RKO (cell line): ENCODE results near the gene PSMB11.

Experiments used
- DNase-seq: peaks from one replicate; pipeline ENCODE4 v3.0.0-alpha.2; 2016; ENCODE audit warnings: low spot score

PSMB11 gene

GRCh38 chr14:23058654-23059504 lies 16.9 kb downstream of the PSMB11 start:
- no peak for DNase-seq

GRCh38 chr14:23060536-23061260 lies 18.7 kb downstream of the PSMB11 start:
- no peak for DNase-seq

GRCh38 chr14:23062002-23062401 lies 20.0 kb downstream of the PSMB11 start:
- DNase-seq, result peak; percentile 86

DNA sequence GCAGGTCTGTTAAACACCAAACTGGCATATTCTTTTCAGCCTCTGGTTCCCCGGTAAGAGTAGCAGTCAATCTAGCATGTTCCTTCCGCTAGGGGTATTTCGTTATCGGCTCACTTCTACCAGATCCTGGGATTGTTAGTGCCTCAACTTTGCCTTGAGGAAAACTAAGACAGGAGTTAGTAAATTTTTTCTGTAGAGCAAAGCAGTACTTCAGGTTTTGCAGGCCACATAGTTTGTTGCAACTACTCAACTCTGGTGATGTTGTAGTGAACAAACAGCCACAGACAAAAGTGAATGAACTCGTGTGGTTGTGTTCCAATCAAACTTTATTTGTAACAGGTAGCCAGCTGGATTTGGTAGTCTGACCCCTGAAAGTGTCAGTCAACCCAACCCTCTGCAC lies 21.6 kb downstream of the PSMB11 start:
- no peak for DNase-seq

DNA sequence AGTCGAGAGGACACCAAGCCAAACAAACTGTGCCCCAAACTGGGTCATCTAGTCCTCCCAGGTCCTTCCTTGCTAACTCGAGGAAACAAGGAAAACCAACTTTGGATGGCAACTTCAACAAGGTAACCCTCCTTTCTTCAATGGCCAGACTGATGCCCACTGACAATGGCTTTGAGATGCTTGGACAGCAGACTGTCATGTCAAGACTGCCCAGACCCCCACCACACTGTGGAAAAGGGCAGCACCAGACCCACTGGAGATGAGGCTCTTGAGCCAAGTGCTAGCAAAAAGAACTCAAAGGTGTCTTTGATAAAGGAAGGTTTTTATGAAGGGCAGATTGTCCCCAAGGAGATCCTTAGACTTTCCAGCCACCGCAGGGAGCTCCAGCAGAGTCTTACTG lies 24.4 kb downstream of the PSMB11 start:
- DNase-seq, result no peak

GRCh38 chr14:23066855-23067744 lies 25.1 kb downstream of the PSMB11 start:
- DNase-seq, result no peak

DNA sequence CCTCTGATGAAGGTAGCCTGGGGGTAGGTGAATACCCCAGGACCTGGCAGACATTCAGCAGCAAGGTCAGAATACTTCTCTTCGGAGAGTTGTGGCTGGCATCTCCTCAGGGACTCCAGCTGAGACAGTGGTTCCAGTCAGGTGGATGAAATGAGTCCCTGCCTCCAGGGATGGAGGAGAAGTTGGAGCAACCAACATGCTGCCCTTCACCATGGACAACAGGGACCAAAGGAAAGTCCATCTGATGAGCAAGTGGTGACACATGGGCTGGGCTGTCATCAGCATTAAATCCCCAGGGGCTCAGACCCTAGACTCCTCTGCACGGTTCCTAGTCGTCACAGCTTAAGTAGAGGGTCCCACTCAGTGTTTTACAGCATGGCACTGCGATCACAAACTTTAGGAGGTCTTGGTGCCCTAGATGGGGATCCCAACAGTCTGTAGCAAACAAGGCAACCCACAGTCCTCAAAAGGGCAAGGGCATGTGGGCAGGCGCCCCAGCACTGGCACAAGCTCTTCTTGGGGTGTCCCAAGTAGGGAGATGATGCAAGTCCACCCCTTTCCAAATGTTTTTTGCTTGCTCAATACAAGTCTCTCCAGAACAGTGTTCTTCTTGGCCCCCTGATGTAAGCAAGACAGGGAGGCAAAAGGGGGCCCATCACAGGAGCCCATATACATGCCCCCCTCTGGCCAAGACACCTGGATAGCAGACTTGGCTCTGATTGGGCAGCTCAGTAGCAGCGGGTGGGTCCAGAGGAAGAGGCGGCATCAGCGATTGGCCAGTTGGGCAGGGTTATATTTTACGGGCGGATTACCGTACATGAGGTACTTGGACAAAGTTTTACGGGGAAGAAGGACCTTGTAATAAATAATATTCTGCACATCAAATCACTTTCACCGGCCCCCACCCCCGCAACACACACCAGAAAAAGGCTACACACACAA lies 26.1 kb downstream of the PSMB11 start:
- no peak for DNase-seq

DNA sequence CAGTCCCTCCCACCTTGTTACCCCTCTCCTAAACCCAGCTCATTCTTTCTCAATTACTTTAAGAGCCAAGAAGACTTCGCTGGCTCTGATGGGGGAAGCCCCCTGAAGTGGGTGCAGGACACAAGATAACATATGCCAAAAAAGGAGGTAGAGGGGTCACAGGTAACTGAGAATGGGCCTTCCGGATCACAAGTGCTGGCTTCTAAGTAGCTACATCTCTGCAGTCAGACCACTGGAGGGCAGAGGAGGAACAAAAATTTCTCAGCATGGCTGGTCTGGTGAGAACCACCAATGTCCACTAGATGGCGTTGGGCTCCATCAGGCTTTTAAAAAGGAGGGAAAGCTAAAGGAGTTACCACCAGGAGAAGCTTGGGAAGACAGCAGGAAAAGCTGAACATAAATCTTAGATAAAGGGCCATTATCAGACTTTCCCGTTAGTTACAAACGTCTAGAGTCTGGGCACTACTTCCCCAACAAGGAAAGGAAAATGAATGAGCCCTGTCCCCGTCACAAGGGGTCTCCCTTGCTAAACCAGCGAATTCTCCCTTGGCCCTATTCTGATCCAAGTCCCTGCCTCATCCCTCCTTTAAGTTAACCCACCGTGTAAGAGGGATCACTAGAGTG lies 26.9 kb downstream of the PSMB11 start:
- DNase-seq, result peak; percentile 94

GRCh38 chr14:23069413-23069806 lies 27.4 kb downstream of the PSMB11 start:
- DNase-seq, result no peak

- DNase-seq, result peak; percentile 58
Measured at GRCh38 chr14:23070262-23071129, 28.5 kb downstream of the PSMB11 start.

GRCh38 chr14:23071244-23071920 lies 29.4 kb downstream of the PSMB11 start:
- DNase-seq, result peak; percentile 94

DNA sequence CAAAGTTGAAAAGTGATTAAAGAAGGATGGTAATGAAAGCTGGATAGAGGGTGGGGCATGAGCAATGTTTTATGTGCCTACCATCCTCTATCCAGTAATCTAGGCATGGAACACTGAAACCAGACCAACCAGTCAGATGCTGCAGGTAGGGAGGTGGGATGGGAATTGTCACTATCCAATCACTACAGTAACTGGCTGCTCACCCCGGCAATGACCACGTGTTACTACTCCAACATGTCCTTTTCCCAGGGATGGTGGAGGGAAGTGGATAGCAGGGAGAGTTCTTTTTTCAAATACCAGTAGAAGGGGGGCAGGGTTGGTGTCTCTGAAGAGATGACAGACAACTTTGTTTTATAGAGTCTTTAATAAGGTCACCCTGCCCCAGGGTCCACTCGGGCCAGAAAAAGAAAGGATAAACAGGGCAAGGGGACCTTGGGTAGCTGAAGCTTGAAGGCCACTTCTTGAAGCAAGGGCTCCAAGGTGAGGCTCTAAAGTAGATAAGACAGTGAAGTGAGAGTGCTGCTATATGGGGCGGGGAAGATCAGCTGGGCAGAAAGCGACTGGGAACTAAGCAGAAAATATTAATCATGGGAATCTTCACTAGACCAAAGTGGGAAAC lies 30.0 kb downstream of the PSMB11 start:
- no peak for DNase-seq

DNA sequence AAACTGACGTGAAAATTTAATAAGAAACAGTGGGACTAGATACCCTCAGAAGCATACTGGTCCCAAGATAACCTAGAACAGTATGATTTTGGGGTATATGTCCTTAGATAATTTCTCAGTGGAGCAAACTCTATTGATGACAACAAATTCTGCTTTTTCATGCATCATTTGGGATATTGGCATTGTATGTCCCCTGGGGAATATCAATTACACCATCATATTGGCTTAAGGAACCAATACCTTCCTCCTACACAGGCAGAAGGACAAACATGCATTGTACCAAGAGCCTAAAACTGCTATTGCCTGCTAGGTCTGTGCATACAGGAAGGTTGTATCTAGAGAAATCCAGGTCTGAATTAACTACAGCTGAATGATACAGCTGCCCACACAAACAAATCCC lies 32.9 kb downstream of the PSMB11 start:
- DNase-seq, result no peak

GRCh38 chr14:23076785-23077408 lies 34.9 kb downstream of the PSMB11 start:
- peak; percentile 45 for DNase-seq

DNA sequence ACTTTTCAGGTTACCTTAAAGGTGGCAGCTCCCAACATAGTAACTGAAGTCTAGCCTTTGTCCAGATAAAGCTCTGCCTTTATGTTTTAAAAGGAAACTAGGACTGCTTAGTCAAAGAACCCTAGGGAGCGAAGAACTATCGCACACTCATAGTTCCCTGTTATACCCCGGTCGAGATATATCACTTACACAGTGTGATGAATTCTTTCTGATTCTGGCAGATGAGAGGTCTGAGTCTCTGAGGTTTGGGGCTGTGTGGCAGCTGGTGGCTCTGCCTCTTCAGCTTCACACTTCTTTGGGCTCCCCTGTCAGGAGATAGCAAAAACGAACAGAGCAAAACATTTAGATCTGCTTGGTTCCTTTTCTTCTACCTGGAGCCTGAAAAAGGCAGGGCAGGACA lies 36.0 kb downstream of the PSMB11 start:
- no peak for DNase-seq

DNA sequence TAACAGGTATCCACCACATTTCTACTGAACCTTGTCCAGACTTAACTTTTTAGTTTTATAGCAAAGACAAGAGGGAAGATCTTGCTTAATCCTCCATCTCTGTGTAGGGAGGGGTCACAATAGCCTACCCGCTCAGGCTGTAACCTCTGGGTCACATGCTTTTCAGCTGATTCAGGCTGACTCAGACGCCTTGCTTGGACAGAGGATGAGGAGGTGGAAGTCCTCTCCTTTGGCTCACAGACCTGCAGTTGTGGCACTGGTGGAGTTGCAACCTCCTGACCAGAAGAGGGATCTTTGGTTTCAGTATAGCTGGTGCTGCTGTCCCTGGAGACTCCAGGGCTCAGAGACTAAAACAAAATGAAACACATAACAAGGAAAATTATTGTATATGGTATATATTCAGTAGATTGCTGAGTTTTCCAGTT lies 36.7 kb downstream of the PSMB11 start:
- peak; percentile 89 for DNase-seq

GRCh38 chr14:23079716-23080115 lies 37.7 kb downstream of the PSMB11 start:
- no peak for DNase-seq

DNA sequence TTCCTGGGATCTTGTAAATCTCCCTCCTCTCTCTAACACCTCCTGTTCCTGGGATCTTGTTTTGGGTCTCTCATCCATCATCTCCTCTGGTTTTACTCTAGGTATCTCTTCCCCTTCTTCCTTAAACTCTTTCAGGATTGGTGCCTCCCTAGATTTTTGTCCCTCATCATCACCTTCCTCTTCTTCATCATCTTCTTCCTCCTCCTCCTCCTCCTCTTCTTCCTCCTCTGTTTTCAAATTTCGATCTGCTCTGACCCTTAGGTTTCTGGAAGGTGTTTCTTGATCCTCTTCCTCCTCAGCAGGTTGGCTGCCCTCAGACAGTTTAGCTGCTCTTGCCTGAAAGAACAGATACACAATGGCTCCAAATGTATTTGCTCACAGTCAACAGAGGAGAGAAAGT lies 38.5 kb downstream of the PSMB11 start:
- no peak for DNase-seq
